NCI-H526 (cell line): Measurements from ENCODE around the gene PEPD.

Experiments
- DNase-seq, 2 experiments: peaks; one replicate each; lab custom pipeline; 2025; lab: John Stamatoyannopoulos, UW

PEPD gene

DNA sequence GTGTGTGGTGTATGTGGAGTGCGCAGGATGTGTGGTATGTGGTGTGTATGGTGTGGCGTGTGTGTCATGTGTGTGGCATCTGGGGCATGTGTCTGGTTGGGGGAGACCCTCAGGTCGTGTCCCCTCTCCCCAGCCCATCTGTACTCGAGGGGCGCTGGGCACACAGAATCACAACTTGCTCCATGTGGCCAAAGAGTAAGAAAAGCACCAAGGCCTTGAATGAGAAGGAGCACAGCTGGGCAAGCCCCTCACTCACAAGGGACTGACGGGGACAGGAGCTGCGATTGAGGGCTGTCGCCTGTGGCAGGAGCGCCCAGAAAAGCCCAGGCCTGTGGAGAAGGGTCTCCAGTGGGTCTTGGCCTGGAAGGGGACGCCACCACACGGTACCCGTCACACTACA, 62.8 kb downstream of the PEPD start:
- no peak for DNase-seq

DNA sequence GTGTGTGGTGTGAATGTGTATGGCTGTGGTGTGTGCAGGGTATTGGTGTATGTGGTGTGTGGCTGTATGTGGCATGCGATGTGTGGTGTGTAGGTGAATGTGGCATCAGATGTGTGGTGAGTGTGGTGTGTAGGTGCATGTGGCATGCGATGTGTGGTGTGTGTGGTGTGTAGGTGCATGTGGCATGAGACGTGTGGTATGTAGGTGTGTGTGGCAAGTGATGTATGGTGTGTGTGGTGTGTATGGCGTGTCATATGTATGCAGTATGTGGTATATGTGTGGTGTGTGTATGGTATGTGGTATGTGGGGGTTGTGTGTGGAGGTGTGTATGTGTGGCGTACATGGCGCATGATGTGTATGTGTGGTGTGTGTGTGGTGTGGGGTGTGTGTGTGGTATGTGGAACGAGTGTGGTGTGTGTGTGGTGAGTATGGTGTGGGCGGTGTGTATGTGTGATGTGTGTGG, 63.4 kb downstream of the PEPD start:
- no peak for DNase-seq

DNA sequence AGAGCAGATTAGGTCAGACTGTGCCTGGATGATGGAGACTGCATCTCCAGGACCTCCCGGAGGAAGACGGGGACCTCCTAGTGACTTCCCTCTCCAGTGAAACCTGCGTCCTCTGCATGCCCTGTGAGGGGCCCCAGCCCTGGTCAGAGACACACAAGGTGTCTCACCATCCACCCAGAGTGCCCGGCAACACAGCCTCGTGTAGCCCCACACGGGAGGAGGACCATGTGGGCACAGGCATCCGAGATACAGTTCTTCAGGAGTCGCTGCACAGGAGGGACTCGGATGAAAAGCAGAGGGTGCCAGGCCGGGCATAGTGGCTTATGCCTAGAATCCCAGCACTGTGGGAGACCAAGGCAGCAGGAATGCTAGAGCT, 64.8 kb downstream of the PEPD start:
- no peak for DNase-seq

DNA sequence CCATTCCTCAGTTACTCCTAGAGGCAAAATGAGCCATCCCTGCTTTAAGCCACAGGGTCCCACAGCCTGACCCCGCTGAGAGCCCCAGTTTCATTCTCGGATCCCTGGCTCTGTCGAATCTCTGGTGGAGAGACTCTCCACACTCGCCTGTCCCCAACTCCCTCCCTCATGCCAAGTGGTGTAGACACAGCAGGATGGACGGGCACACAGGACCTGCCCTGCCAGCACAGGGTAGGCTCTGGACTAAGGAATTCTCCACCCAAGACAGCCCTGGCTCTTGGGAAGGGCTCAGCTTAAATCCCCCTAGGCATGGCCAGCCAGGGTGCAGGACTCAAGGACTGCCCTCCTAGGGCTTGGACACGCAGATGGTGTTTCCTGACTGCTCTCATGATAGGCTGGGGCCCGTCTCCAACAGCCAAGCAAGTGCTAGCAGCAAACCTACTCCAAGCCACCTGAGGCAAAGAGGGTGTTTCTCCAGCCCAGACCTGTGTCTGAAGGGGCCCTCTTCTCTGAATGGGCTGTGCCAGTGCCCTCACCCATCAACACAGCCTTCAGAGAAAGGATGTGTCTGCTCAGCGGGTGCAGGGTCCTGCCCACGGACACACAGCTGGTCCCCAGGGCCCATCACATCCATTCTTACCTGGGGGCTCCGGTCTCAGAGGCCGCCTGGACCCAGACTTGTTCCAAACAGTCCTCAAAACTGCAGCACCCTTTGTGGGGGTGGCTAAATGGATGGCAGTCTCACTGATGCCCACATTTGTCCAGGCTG, 65.3 kb downstream of the PEPD start:
- DNase-seq = no peak

DNA sequence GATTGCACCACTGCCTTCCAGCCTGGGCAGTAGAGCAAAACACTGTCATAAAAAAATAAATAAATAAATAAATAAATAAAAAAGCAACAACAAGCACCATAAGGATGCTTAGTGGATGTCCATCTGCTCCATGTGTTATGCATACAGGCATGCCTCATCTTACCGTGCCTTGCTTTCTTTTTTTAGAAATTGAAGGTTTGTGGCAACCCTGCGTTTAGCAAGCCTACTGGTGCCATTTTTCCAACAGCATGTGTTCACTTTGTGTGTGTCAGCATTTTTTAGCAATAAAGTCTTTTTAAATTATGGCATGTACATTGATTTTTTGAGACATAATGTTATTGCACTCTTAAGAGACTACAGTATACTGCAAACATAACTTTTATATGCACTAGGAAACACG, 68.3 kb downstream of the PEPD start:
- no peak for DNase-seq

DNA sequence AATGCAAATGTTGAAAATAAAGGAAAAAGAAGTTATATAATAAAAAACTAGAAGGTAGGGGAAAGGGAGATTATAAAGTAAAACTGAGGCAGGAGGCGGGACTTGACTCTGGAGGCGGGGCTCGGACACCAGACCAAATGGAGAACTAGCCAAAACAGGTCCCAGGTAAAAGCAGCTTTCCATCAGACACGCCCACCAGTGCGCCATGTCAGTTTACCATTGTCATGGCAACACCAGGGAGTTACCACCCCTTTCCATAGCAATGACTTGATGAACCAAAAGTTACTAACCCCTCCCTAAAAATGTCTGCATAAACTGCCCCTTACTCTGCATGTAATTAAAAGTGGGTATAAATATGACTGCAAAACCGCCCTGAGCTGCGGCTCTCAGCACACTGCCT, 70.9 kb downstream of the PEPD start:
- DNase-seq = no peak

DNA sequence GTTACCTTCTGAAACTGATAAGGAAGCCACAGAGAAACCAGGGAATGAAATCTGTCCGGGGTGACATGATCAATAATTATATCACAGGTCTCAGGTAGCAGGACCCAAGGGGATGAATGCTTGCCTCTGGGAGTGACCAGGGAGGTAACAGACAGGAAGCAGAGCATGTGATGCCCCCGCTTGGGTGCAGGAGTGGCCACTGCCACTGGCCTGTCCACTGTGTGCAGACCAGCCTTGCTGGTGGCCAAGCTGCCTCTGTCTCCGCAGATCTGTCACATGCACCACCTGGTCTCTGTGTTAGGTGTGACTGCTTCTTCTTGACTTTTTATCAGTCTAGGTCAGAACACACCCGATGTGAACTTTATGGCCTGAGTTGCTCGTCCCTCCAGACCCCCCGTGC, 71.8 kb downstream of the PEPD start:
- DNase-seq = no peak

DNA sequence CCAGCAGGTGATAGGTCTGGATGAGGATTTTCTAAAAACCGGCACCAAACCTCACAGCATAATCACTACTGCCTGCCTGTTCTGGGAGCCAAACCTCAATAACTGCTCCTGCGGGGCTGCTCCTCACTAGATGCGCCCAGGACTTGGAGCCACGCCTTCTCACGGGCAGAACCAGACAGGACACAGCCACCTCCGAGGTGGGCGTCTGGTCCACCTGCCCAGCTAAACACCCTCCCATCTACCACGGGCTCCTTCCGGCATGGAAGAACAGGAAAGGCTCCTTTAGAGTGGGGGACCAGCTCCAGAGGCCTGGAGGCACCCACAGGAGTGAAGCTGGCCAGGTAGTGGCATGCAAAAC, 73.5 kb downstream of the PEPD start:
- DNase-seq = no peak

DNA sequence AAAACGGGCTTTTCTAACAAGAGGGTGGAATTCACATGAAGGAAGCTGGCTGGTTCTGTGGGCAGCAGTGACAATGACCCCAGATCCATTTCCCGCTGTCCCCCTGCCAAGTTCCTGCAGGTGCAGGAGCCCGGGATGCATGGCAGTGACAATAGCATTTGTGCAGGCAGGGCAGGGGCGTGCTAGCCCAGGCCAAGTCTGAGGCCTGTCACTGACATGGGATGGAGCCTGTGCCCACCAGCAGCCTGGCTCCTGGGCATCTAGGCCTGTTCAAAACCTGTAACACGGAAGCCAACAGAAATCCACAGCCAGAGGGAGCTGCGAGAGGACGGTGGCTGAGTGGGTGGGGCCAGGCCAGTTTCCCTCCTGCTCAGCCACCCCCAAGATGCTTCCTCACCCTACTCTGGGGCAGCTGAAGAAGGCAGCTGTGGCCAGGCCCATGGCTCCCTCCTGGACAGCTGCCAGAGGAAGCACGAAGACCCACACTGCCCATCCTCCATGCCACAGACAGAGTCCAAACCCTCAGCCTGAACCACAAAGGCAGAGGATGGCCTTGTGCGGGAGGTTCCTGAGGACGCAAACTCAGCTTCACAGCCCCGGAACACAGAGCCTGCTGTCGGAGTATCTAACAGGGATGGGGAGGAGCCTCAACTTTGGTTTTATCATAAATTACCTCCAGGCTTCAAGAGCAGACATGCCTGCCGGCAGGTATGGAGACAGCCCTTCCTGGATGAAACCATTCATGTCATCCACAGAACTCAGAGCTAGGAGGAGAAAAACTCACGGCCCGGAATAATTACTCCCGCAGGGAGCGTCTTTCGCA, 74.0 kb downstream of the PEPD start:
- peak in 1 of 2 experiments; percentile 29 for DNase-seq

DNA sequence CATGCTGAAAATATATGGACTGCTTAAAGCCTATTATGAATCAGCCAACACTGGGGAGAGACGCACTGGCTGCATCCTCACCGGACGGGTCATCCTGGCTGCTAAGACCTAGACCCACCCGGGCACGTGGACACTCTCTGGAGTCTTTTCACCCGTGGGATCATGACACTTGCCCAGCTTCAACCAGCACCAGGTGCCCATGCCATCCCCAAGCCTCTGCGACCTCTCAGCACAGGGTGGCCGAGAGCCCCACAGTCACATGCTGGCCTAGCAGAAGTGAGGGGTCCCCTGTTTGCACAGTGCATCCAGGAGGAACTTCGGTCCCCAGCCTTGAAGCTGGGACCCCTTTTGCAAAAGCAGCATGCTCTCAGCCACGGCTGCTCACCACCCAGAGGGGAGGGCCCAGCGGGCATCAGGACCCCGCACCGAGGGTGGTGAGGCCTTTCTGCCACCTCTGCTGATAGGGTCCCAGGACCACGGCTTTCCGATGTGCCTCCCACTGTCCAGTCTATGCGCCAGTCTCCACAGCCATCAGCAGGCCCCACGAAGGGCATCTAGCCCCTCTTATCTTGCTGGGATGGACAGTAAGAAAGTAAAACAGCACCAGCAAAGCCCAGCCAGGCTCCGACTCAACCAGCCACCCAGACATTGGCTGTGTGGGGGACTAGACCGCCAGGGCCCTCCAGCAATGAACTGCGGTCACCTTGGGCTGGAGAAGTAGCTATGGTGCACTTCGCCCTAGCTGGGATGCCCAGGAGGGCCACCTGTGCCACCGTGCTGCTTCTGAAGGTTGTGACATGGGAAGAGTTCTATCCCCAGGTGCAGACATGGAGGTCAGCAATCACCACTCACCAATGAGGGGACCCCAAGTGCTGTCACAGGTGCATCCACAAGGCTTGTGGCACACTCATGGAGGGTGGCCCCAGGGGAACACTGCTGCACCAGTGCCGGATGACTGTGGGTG, 75.0 kb downstream of the PEPD start:
- DNase-seq = no peak

DNA sequence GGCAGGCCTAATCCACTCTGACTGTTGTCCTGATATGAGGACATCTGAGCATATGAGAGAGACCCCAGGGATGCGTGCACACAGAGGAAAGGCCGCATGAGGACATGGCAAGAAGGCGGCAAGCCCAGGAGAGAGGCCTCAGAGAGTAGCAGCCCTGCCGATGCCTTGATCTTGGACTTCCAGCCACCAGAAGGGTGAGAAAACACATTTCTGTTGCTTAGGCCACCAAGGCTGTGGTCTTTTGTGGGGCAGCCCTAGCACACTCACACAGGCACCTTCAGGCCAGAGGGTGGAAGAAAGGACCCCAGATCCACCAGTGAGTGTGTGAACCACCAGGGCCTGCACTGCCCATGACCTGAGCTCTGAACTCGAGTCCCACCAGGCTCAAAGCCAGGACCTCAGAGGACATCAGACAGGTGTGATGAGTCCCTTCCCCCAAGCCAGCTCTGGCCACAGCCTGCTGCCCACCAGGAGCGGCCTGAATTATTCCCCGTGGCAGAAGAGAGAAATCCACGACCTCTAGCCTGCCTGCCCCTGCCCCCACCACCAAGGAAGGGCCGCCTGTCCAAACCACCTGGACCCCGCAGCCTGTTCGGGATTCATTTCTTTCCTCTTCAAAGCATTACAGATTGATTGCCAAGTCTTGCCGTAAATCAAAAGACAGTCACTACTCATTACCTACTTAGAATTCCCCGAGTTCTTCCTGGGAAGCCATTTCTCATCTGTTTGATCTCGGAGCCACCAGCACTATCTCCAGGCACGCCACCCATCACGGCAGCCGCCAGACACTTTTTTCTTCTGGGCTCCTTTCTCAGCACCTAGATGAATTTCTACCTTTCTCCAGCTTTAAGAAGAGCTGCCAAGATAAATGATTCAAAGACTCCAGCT, 75.9 kb downstream of the PEPD start:
- no peak for DNase-seq

DNA sequence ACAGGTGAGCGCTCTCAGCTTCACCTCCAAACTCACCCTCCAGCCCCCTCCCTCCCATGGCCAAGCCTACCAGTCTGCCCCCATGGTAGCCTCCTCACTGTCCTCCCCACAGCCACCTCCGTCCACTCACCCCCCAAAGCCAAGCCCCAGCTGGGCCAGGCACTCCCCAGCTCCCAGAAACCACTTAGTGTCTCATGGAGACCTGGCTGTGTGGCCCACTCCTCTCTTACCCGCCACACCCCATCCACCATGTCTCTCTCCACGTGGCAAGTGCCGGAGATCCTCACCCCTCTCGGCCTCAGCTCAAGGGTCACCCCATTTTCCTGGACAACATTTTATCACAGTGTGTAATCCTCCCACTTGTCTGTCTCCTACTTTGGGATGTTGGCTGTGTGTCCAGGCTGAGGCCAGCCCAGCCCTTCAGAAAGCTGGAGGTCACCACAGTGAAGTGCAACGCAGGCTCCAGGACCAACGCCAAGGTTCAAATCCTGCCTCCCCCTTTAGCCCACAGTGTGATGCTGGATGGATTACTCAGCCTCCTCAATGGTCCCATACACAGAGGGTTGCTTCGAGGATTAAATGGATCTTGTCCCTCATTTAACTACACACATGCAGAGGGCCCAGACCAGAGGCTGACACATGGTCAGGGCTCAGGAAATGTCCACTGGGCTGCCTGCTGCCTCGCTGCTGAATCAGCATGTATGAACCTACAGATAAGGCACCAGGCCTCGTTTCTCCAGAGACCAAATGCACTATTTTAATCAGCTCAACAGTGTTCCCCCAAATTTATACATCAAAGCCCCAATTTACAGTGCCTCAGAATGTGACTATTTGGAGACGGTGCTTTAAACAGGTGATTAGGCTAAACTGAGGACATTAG, 76.8 kb downstream of the PEPD start:
- DNase-seq = no peak

DNA sequence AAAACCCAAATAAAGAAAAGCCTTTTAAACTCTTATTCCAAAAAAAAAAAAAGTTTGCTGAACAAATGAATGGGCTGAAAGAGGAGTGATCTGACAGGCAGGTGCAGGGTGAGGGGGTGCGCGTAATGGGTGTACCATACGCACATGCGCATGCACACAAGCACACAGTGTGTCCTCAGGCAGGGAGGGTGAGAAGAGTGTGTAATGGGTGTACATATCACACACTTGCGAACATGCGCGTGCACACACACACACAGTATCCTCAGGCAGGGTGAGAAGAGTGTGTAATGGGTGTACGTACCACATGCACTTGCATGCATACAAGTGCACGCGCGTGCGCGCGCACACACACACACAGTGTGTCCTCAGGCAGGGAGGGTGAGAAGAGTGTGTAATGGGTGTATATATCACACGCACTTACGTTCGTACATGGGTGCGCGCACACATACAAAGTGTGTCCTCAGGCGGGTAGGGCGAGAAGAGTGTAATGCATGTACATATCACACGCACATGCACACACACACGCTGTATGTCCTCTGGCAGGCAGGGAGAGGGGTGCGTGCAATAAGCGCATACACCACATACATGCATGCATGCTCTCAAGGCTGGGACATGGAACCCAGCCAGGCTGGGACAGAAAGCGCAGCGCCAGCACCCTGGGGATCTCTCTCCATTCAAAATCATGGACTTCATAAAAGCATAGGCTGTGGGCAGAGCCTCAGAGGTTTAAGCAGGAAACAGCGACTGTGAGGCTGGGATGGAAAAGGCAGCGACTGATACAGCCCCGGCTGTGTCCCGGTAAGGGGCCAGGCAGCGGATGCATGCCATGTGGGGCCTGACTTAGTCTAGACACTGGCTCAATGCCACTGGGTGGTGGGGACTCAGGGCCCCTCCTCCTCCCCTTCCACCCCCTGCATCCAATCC, 77.7 kb downstream of the PEPD start:
- DNase-seq = no peak

DNA sequence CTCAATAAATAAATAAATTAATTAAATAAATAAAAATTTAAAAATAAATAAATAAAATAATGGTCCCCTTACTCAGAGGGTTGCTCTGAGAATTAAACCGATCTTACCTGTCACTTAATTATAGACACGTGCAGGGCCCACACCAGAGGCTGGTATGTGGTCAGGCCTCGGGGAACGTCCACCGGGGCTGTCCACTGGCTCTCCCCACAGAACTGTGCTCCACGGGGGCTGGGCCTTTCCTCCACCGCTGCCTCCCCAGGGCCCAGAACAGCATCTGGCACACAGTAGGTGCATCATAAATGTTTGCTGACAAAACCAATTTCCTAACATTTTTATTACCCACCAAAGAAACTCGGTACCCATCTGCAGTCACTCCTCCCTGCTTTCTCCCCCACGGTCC, 78.9 kb downstream of the PEPD start:
- no peak for DNase-seq

DNA sequence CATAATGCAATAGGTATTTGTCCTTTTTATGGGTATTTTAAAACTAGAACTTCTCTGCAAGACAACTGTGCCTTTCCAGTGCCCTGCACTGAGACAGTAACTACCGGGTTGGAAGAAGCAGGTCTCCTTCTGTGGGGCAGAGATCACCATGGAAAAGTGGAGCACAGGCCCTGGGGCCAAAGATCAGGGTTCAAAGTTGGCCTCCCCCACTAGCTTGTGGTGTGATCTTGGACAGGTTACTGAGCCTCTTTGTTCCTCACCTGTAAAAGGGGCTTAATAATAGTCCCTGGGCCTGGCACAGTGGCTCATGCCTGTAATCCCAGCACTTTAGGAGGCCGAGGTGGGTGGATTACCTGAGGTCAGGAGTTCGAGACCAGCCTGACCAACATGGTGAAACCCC, 79.8 kb downstream of the PEPD start:
- DNase-seq = no peak

DNA sequence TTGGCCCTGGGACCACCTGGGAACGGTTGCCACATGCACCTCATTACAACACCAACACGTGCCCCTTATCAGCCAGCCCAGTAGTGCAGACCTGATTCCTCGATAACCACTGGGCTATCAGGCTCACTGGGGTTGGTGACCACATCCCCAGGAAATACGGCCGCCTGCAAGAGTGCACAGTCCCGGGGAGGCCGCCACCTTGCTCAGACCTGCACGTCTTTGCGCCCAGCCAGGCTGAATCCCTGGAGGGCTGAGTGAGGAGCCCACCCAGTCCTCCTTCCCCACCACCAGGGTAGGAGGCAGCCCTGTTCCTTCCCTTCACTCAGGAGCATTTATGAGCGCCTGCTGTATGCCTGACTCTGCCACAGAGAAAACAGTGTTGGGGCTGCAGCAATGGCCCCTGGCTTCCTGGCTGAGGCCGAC, 80.3 kb downstream of the PEPD start:
- no peak for DNase-seq

DNA sequence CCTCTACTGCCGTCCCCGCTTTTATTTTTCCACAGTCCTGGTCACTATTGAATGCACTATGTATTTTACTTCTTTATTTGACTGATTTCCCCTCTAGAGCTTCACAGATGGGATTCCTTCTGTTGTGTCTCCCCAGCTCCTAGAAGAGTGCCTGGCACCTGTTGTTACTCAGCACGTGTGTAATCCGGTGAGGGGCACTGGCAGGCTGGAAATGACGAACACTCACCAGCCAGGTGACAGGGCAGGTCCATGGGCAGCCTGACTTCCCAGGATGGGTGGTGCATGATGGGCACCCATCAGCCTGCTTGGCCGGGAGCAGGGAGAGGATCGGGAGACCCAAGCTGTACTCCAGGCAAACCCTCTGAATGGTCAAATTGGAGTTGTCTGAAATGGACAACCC, 80.9 kb downstream of the PEPD start:
- DNase-seq = no peak

DNA sequence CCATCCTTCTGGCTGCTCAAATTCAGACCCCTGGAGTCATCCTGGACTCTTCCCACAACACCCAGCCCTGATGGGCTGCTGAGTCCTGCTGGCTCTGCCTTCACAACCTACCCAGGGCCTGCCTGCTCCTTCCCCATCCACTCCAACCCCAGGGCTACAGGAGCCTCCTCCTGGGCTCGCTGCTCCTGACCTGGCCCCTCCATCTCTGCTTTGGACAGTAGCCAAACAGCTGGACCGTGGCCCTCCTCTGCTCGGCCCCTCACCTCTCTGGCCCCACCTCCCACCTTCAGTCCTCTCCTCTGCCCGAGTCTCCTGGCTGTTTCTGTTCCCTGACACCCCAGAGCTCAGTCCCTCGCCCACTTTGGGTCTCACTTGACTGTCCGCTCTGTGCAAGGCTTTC, 81.3 kb downstream of the PEPD start:
- DNase-seq = no peak
